ENCODE results near the gene NHSL1. TPM values are rescaled to one million over a fixed set of nuclear protein-coding genes. Genes with fewer than 3 reads are reported as not detected.

The NHSL1 gene
- polyA plus RNA-seq (ENCODE audit: insufficient read length in 3 of 3), result 10 to 100 TPM; 10.1 to 11.6 (median 10.8) TPM

GRCh38 chr6:138499303-138500018 lies at the start of gene NHSL1:
Gene NHSL1 (minus strand): TSS chr6:138499494. CDS start chr6:138499290, 204 bp downstream.
- DNase-seq (ENCODE audit: low read depth in 3 of 3, low spot score in 2 of 3), result peak in 2 of 3 donors; percentile 47 to 53

- no peak for DNase-seq (ENCODE audit: low read depth in 3 of 3, low spot score in 2 of 3)
These were observed 47.5 kb upstream of the NHSL1 start for GRCh38 chr6:138546733-138547185.

- no peak for DNase-seq (ENCODE audit: low read depth in 3 of 3, low spot score in 2 of 3)
These were observed 46.3 kb upstream of the NHSL1 start for GRCh38 chr6:138545621-138545980.

GRCh38 chr6:138544501-138544900 lies 45.2 kb upstream of the NHSL1 start:
- no peak for DNase-seq (ENCODE audit: low read depth in 3 of 3, low spot score in 2 of 3)

- DNase-seq (ENCODE audit: low read depth in 3 of 3, low spot score in 2 of 3), result no peak
These were observed 44.4 kb upstream of the NHSL1 start for GRCh38 chr6:138543657-138544056.

- no peak for DNase-seq (ENCODE audit: low read depth in 3 of 3, low spot score in 2 of 3)
These were observed 42.7 kb upstream of the NHSL1 start for GRCh38 chr6:138541823-138542481.

- no peak for DNase-seq (ENCODE audit: low read depth in 3 of 3, low spot score in 2 of 3)
These were observed 41.2 kb upstream of the NHSL1 start for GRCh38 chr6:138540468-138540867.

GRCh38 chr6:138539876-138540275 lies 40.6 kb upstream of the NHSL1 start:
- no peak for DNase-seq (ENCODE audit: low read depth in 3 of 3, low spot score in 2 of 3)

- no peak for DNase-seq (ENCODE audit: low read depth in 3 of 3, low spot score in 2 of 3)
These were observed 39.2 kb upstream of the NHSL1 start for GRCh38 chr6:138538390-138539031.

- DNase-seq (ENCODE audit: low read depth in 3 of 3, low spot score in 2 of 3), result no peak
These were observed 37.8 kb upstream of the NHSL1 start for GRCh38 chr6:138537106-138537505.

- DNase-seq (ENCODE audit: low read depth in 3 of 3, low spot score in 2 of 3), result no peak
These were observed 36.6 kb upstream of the NHSL1 start for GRCh38 chr6:138535728-138536455.

- no peak for DNase-seq (ENCODE audit: low read depth in 3 of 3, low spot score in 2 of 3)
These were observed 34.4 kb upstream of the NHSL1 start for GRCh38 chr6:138533667-138534066.

- DNase-seq (ENCODE audit: low read depth in 3 of 3, low spot score in 2 of 3), result no peak
These were observed 32.1 kb upstream of the NHSL1 start for GRCh38 chr6:138531387-138531786.

- DNase-seq (ENCODE audit: low read depth in 3 of 3, low spot score in 2 of 3), result no peak
These were observed 30.2 kb upstream of the NHSL1 start for GRCh38 chr6:138529478-138529877.

- DNase-seq (ENCODE audit: low read depth in 3 of 3, low spot score in 2 of 3), result no peak
These were observed 29.7 kb upstream of the NHSL1 start for GRCh38 chr6:138528956-138529355.

GRCh38 chr6:138528137-138528536 lies 28.8 kb upstream of the NHSL1 start:
- no peak for DNase-seq (ENCODE audit: low read depth in 3 of 3, low spot score in 2 of 3)

GRCh38 chr6:138527411-138528088 lies 28.3 kb upstream of the NHSL1 start:
- no peak for DNase-seq (ENCODE audit: low read depth in 3 of 3, low spot score in 2 of 3)

- DNase-seq (ENCODE audit: low read depth in 3 of 3, low spot score in 2 of 3), result no peak
These were observed 27.5 kb upstream of the NHSL1 start for GRCh38 chr6:138526822-138527235.

GRCh38 chr6:138525355-138525754 lies 26.1 kb upstream of the NHSL1 start:
- DNase-seq (ENCODE audit: low read depth in 3 of 3, low spot score in 2 of 3), result no peak

GRCh38 chr6:138524526-138524925 lies 25.2 kb upstream of the NHSL1 start:
- no peak for DNase-seq (ENCODE audit: low read depth in 3 of 3, low spot score in 2 of 3)

All from right renal cortex interstitium (tissue), 3 donors.